HepG2 (cell line): ENCODE data around the gene MCMBP. TPM values are rescaled to one million over a fixed set of nuclear protein-coding genes. Genes with fewer than 3 reads are reported as not detected.

ENCODE experiments used
- ATM ChIP-seq: fragments of 450-650 bp; IDR thresholded peaks from 2 replicates; pipeline ENCODE4 v1.7.1; 2017; ENCODE audit warnings: mild to moderate bottlenecking, borderline replicate concordance
- KAT7 ChIP-seq: IDR thresholded peaks from 2 replicates; pipeline ENCODE4 v1.6.1; 2018; ENCODE audit warnings: borderline replicate concordance, missing compliant biosample characterization
- MBNL3 ChIP-seq: fragments of 250-450 bp; sonication (Bioruptor Pico); conservative IDR thresholded peaks from 2 replicates; pipeline ENCODE4 v1.8.0; 2022; ENCODE audit warnings: mild to moderate bottlenecking, inconsistent platforms
- MIER2 ChIP-seq: IDR thresholded peaks from 2 replicates; pipeline ENCODE4 v1.6.1; 2016; ENCODE audit warnings: missing biosample characterization, missing genetic modification reagents
- NFKB2 ChIP-seq: sonication (generic); formaldehyde crosslinking; IDR thresholded peaks from 2 replicates; pipeline ENCODE4 v1.4.0; 2020; ENCODE audit warnings: missing genetic modification reagents, borderline replicate concordance
- SOX6 ChIP-seq, 2 experiments: fragments of 450-650 bp in 1 of 2; sonication (generic) in 1 of 2; formaldehyde crosslinking in 1 of 2; IDR thresholded peaks; 2 replicates each; pipeline versions ENCODE4 v1.4.0 to v1.6.1; 2017 to 2020; ENCODE audit warnings: antibody characterized with exemption in 1 of 2, mild to moderate bottlenecking in 1 of 2, missing genetic modification reagents in 1 of 2
- SSRP1 ChIP-seq: IDR thresholded peaks from 2 replicates; pipeline ENCODE4 v1.6.1; 2016; ENCODE audit warnings: control low read depth
- TGIF2 ChIP-seq: IDR thresholded peaks from 2 replicates; pipeline ENCODE4 v1.6.1; 2016; ENCODE audit warnings: control low read depth, missing compliant biosample characterization
- ZFY ChIP-seq: sonication (generic); formaldehyde crosslinking; IDR thresholded peaks from 2 replicates; pipeline ENCODE4 v1.4.0; 2020; ENCODE audit warnings: missing genetic modification reagents
- ZNF101 ChIP-seq: sonication (generic); formaldehyde crosslinking; IDR thresholded peaks from 2 replicates; pipeline ENCODE4 v1.4.0; 2020; ENCODE audit warnings: mild to moderate bottlenecking, low read depth, missing genetic modification reagents, borderline replicate concordance
- polyA plus RNA-seq, 8 experiments: library from polyadenylated mRNA; depleted of rRNA in 3 of 8; stranded (reverse) in 7 of 8; unstranded in 1 of 8; fragments of >200 nt; fragmentation: Illumina TruSeq in 4 of 8; extraction: Trizol in 4 of 8; gene quantifications; 2 replicates each; pipeline versions ENCODE4 v1.2.1 to v1.2.3, GENCODE V29; 2011 to 2016; ENCODE audit warnings: low read depth in 4 of 8, missing spikeins in 1 of 8, mixed read lengths in 1 of 8; ENCODE audit not compliant: insufficient read depth in 1 of 8
- total RNA-seq, 5 experiments: library from RNA; depleted of rRNA; stranded (reverse); fragments of >200 nt; fragmentation: Illumina TruSeq; extraction: Trizol; gene quantifications; 2 replicates each; pipeline ENCODE4 v1.2.3, GENCODE V29; 2016; ENCODE audit warnings: low read depth in 1 of 5
- TF ChIP-seq, protein P1 (sequence below): sonication (generic); formaldehyde crosslinking; conservative IDR thresholded peaks from 2 replicates; pipeline ENCODE4 v1.8.0; 2022; ENCODE audit warnings: mild to moderate bottlenecking, moderate library complexity, missing genetic modification reagents
- TF ChIP-seq, protein P2 (sequence below): sonication (generic); formaldehyde crosslinking; IDR thresholded peaks from 2 replicates; pipeline ENCODE4 v1.4.0; 2020; ENCODE audit warnings: low read depth, mild to moderate bottlenecking, missing genetic modification reagents
- TF ChIP-seq, protein P3 (sequence below): sonication (generic); formaldehyde crosslinking; IDR thresholded peaks from 2 replicates; pipeline ENCODE4 v1.4.0; 2020; ENCODE audit warnings: low read depth, missing genetic modification reagents
- TF ChIP-seq, protein P4 (sequence below): sonication (generic); formaldehyde crosslinking; IDR thresholded peaks from 2 replicates; pipeline ENCODE4 v1.8.0; 2022; ENCODE audit warnings: low read depth, missing genetic modification reagents
- TF ChIP-seq, protein P5 (sequence below): fragments of 450-650 bp; IDR thresholded peaks from 2 replicates; pipeline ENCODE4 v1.6.1; 2016

Gene MCMBP
- total and polyA plus RNA-seq, 2 of the 13 experiments (the other 11 are each of a cell fraction or from before 2014, with no cell fraction given), result 35.7 to 62.4 TPM

DNA sequence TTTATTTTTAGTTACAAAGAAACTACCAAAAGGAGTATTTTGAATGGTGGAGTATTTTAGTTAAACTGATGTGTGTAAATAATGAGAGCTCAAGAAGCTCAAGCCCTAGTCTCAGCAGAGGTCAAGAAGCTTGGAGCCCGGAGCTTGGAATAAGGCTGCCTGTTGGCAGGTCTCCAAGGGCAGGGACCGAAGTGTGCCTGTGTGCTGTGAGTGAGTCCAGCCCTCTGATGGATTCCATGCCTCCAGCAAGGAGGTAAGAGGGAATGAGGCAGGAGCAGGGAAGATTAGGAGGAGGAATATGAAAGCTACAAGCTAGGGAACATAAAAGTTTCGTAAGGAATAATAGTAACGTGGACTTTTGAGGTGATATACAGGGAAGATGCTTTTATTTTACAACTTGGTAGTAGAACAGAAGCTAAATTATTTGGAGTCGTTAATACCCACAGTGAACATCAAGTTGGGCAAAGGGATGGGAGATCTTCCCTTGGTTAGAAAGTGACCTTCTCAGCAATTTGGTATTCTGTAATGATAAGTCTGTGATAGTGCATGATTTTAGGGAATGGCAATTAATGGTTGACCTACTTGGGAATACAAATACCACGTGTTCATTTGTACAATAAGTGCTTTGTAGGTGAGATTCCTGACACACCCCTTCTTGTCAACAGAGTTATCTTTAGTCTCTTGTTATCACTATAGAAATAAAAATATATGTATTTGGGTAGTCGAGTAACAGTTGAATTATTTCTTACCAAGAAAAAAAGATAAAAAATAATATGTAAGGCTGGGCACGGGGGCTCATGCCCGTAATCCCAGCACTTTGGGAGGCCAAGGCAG lies 24.5 kb upstream of the MCMBP start (continued):
- no peak for TF ChIP-seq ZNF101 (CRISPR knock-in tag)
- no peak for TF ChIP-seq MIER2 (CRISPR knock-in tag)
- no peak for TF ChIP-seq KAT7 (CRISPR knock-in tag)
- TF ChIP-seq, protein P1, sequence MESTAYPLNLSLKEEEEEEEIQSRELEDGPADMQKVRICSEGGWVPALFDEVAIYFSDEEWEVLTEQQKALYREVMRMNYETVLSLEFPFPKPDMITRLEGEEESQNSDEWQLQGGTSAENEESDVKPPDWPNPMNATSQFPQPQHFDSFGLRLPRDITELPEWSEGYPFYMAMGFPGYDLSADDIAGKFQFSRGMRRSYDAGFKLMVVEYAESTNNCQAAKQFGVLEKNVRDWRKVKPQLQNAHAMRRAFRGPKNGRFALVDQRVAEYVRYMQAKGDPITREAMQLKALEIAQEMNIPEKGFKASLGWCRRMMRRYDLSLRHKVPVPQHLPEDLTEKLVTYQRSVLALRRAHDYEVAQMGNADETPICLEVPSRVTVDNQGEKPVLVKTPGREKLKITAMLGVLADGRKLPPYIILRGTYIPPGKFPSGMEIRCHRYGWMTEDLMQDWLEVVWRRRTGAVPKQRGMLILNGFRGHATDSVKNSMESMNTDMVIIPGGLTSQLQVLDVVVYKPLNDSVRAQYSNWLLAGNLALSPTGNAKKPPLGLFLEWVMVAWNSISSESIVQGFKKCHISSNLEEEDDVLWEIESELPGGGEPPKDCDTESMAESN (CRISPR knock-in tag), result no peak
- no peak for TF ChIP-seq SOX6 (IDR thresholded peaks at IDR 0.05)
- TF ChIP-seq SOX6 (CRISPR knock-in tag; IDR thresholded peaks at IDR 0.05), result no peak
- TF ChIP-seq, protein P2, sequence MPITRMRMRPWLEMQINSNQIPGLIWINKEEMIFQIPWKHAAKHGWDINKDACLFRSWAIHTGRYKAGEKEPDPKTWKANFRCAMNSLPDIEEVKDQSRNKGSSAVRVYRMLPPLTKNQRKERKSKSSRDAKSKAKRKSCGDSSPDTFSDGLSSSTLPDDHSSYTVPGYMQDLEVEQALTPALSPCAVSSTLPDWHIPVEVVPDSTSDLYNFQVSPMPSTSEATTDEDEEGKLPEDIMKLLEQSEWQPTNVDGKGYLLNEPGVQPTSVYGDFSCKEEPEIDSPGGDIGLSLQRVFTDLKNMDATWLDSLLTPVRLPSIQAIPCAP (CRISPR knock-in tag), result no peak
- TF ChIP-seq, protein P3, sequence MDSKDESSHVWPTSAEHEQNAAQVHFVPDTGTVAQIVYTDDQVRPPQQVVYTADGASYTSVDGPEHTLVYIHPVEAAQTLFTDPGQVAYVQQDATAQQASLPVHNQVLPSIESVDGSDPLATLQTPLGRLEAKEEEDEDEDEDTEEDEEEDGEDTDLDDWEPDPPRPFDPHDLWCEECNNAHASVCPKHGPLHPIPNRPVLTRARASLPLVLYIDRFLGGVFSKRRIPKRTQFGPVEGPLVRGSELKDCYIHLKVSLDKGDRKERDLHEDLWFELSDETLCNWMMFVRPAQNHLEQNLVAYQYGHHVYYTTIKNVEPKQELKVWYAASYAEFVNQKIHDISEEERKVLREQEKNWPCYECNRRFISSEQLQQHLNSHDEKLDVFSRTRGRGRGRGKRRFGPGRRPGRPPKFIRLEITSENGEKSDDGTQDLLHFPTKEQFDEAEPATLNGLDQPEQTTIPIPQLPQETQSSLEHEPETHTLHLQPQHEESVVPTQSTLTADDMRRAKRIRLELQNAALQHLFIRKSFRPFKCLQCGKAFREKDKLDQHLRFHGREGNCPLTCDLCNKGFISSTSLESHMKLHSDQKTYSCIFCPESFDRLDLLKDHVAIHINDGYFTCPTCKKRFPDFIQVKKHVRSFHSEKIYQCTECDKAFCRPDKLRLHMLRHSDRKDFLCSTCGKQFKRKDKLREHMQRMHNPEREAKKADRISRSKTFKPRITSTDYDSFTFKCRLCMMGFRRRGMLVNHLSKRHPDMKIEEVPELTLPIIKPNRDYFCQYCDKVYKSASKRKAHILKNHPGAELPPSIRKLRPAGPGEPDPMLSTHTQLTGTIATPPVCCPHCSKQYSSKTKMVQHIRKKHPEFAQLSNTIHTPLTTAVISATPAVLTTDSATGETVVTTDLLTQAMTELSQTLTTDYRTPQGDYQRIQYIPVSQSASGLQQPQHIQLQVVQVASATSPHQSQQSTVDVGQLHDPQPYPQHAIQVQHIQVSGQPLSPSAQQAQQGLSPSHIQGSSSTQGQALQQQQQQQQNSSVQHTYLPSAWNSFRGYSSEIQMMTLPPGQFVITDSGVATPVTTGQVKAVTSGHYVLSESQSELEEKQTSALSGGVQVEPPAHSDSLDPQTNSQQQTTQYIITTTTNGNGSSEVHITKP, result no peak
- TF ChIP-seq MBNL3 (CRISPR knock-in tag), result no peak
- TF ChIP-seq SSRP1 (CRISPR knock-in tag), result no peak
- no peak for TF ChIP-seq TGIF2 (CRISPR knock-in tag)
- TF ChIP-seq, protein P4, sequence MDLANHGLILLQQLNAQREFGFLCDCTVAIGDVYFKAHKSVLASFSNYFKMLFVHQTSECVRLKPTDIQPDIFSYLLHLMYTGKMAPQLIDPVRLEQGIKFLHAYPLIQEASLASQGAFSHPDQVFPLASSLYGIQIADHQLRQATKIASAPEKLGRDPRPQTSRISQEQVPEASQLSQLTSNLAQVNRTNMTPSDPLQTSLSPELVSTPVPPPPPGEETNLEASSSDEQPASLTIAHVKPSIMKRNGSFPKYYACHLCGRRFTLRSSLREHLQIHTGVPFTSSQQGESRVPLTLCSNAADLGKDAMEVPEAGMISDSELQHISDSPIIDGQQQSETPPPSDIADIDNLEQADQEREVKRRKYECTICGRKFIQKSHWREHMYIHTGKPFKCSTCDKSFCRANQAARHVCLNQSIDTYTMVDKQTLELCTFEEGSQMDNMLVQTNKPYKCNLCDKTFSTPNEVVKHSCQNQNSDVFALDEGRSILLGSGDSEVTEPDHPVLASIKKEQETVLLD (CRISPR knock-in tag), result no peak
- no peak for TF ChIP-seq ZFY (CRISPR knock-in tag)
- no peak for TF ChIP-seq NFKB2 (CRISPR knock-in tag)
- TF ChIP-seq, protein P5, sequence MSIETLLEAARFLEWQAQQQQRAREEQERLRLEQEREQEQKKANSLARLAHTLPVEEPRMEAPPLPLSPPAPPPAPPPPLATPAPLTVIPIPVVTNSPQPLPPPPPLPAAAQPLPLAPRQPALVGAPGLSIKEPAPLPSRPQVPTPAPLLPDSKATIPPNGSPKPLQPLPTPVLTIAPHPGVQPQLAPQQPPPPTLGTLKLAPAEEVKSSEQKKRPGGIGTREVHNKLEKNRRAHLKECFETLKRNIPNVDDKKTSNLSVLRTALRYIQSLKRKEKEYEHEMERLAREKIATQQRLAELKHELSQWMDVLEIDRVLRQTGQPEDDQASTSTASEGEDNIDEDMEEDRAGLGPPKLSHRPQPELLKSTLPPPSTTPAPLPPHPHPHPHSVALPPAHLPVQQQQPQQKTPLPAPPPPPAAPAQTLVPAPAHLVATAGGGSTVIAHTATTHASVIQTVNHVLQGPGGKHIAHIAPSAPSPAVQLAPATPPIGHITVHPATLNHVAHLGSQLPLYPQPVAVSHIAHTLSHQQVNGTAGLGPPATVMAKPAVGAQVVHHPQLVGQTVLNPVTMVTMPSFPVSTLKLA, result peak; percentile 9; the same call in 1 of the 2 replicates
- no peak for TF ChIP-seq ATM
